Measurements from ENCODE around the gene H2AZ2.
"Not testable (repeated sequence)": the region's sequence is repeated elsewhere in the genome, so short reads cannot be mapped to it uniquely, and the experiment has no call there.

The H2AZ2 gene

GRCh38 chr7:44814919-44815318, 33.0 kb downstream of the H2AZ2 start:
- Histone ChIP-seq H3K27ac (ENCODE audit: low read length) (no peak overlapping the region), H3K9me3 (ENCODE audit: control insufficient read depth, insufficient read depth, low read length) (no peaks in the 10 kb centered on the region), H3K27me3 (ENCODE audit: control insufficient read depth, insufficient read depth, low read length) (no peaks in the 10 kb centered on the region), H3K4me3 (ENCODE audit: low read length) (no peak overlapping the region), H3K4me1 (ENCODE audit: control insufficient read depth, insufficient read depth, low read length) (no peaks in the 10 kb centered on the region), H3K36me3 (ENCODE audit: control insufficient read depth, insufficient read depth, low read length) (no peaks in the 10 kb centered on the region)
- no CpG with 5 or more reads among the region's 2 CpGs for WGBS (ENCODE audit: insufficient coverage, insufficient read length)
- no peak for DNase-seq (ENCODE audit: low read depth, low spot score)

GRCh38 chr7:44811571-44811970, 36.3 kb downstream of the H2AZ2 start:
- Histone ChIP-seq H3K27me3 (ENCODE audit: control insufficient read depth, insufficient read depth, low read length) (no peaks in the 10 kb centered on the region), H3K4me1 (ENCODE audit: control insufficient read depth, insufficient read depth, low read length) (no peaks in the 10 kb centered on the region), H3K4me3 (ENCODE audit: low read length) (no peak overlapping the region), H3K36me3 (ENCODE audit: control insufficient read depth, insufficient read depth, low read length) (no peaks in the 10 kb centered on the region), H3K27ac (ENCODE audit: low read length) (no peak overlapping the region), H3K9me3 (ENCODE audit: control insufficient read depth, insufficient read depth, low read length) (no peaks in the 10 kb centered on the region)
- DNase-seq (ENCODE audit: low read depth, low spot score): no peak
- no CpG with 5 or more reads among the region's 6 CpGs for WGBS (ENCODE audit: insufficient coverage, insufficient read length)

GRCh38 chr7:44811093-44811492, 36.8 kb downstream of the H2AZ2 start:
- no peak overlapping the region for H3K27ac ChIP-seq (ENCODE audit: low read length)
- H3K9me3 ChIP-seq (ENCODE audit: control insufficient read depth, insufficient read depth, low read length): no peaks in the 10 kb centered on the region
- H3K36me3 ChIP-seq (ENCODE audit: control insufficient read depth, insufficient read depth, low read length): no peaks in the 10 kb centered on the region
- DNase-seq (ENCODE audit: low read depth, low spot score): no peak
- no peaks in the 10 kb centered on the region for H3K4me1 ChIP-seq (ENCODE audit: control insufficient read depth, insufficient read depth, low read length)
- no peaks in the 10 kb centered on the region for H3K27me3 ChIP-seq (ENCODE audit: control insufficient read depth, insufficient read depth, low read length)
- no peak overlapping the region for H3K4me3 ChIP-seq (ENCODE audit: low read length)

- Histone ChIP-seq H3K27me3 (ENCODE audit: control insufficient read depth, insufficient read depth, low read length) (no peaks in the 10 kb centered on the region), H3K36me3 (ENCODE audit: control insufficient read depth, insufficient read depth, low read length) (no peaks in the 10 kb centered on the region), H3K4me1 (ENCODE audit: control insufficient read depth, insufficient read depth, low read length) (no peaks in the 10 kb centered on the region), H3K9me3 (ENCODE audit: control insufficient read depth, insufficient read depth, low read length) (no peaks in the 10 kb centered on the region), H3K27ac (ENCODE audit: low read length) (no peak overlapping the region), H3K4me3 (ENCODE audit: low read length) (no peak overlapping the region)
- no peak for DNase-seq (ENCODE audit: low read depth, low spot score)
- WGBS (ENCODE audit: insufficient coverage, insufficient read length): no CpG with 5 or more reads among the region's 4 CpGs
These were observed 38.9 kb downstream of the H2AZ2 start for GRCh38 chr7:44808914-44809393.

- WGBS (ENCODE audit: insufficient coverage, insufficient read length): no CpG with 5 or more reads among the region's 5 CpGs
- DNase-seq (ENCODE audit: low read depth, low spot score): no peak
These were observed 41.9 kb downstream of the H2AZ2 start for GRCh38 chr7:44805950-44806349.

GRCh38 chr7:44803828-44804519, 43.9 kb downstream of the H2AZ2 start:
- H3K4me1 ChIP-seq (ENCODE audit: control insufficient read depth, insufficient read depth, low read length); H3K27ac ChIP-seq (ENCODE audit: low read length); H3K27me3 ChIP-seq (ENCODE audit: control insufficient read depth, insufficient read depth, low read length); H3K9me3 ChIP-seq (ENCODE audit: control insufficient read depth, insufficient read depth, low read length); H3K4me3 ChIP-seq (ENCODE audit: low read length); DNase-seq (ENCODE audit: low read depth, low spot score): not testable (repeated sequence)
- peaks cover 25% of the 10 kb centered on the region; the same call in 1 of the 2 replicates for H3K36me3 ChIP-seq (ENCODE audit: control insufficient read depth, insufficient read depth, low read length)
- no CpG with 5 or more reads among the region's 10 CpGs for WGBS (ENCODE audit: insufficient coverage, insufficient read length)

More at GRCh38 chr7:44805950-44806349, 41.9 kb downstream of the H2AZ2 start:
- Histone ChIP-seq H3K36me3 (ENCODE audit: control insufficient read depth, insufficient read depth, low read length) (peaks cover 14% of the 10 kb centered on the region; the same call in 1 of the 2 replicates), H3K27me3 (ENCODE audit: control insufficient read depth, insufficient read depth, low read length) (no peaks in the 10 kb centered on the region), H3K27ac (ENCODE audit: low read length) (no peak overlapping the region), H3K4me3 (ENCODE audit: low read length) (no peak overlapping the region), H3K9me3 (ENCODE audit: control insufficient read depth, insufficient read depth, low read length) (no peaks in the 10 kb centered on the region), H3K4me1 (ENCODE audit: control insufficient read depth, insufficient read depth, low read length) (no peaks in the 10 kb centered on the region)

GRCh38 chr7:44802418-44803025, 45.4 kb downstream of the H2AZ2 start:
- H3K27me3 ChIP-seq (ENCODE audit: control insufficient read depth, insufficient read depth, low read length): no peaks in the 10 kb centered on the region
- no peak overlapping the region for H3K27ac ChIP-seq (ENCODE audit: low read length)
- H3K4me3 ChIP-seq (ENCODE audit: low read length): no peak overlapping the region
- no peaks in the 10 kb centered on the region for H3K9me3 ChIP-seq (ENCODE audit: control insufficient read depth, insufficient read depth, low read length)
- no peaks in the 10 kb centered on the region for H3K4me1 ChIP-seq (ENCODE audit: control insufficient read depth, insufficient read depth, low read length)
- H3K36me3 ChIP-seq (ENCODE audit: control insufficient read depth, insufficient read depth, low read length): peaks cover 31% of the 10 kb centered on the region; the same call in 1 of the 2 replicates
- WGBS (ENCODE audit: insufficient coverage, insufficient read length): no CpG with 5 or more reads among the region's 5 CpGs
- DNase-seq (ENCODE audit: low read depth, low spot score): no peak

- peaks cover 31% of the 10 kb centered on the region; the same call in 1 of the 2 replicates for H3K36me3 ChIP-seq (ENCODE audit: control insufficient read depth, insufficient read depth, low read length)
- WGBS (ENCODE audit: insufficient coverage, insufficient read length): no CpG with 5 or more reads among the region's 5 CpGs
- DNase-seq (ENCODE audit: low read depth, low spot score): no peak
These were observed 46.0 kb downstream of the H2AZ2 start for GRCh38 chr7:44801890-44802289.

GRCh38 chr7:44799939-44800338, 47.9 kb downstream of the H2AZ2 start:
- Histone ChIP-seq H3K4me3 (ENCODE audit: low read length) (no peak overlapping the region), H3K36me3 (ENCODE audit: control insufficient read depth, insufficient read depth, low read length) (peaks cover 31% of the 10 kb centered on the region; the same call in 1 of the 2 replicates), H3K27me3 (ENCODE audit: control insufficient read depth, insufficient read depth, low read length) (no peaks in the 10 kb centered on the region), H3K9me3 (ENCODE audit: control insufficient read depth, insufficient read depth, low read length) (no peaks in the 10 kb centered on the region), H3K4me1 (ENCODE audit: control insufficient read depth, insufficient read depth, low read length) (no peaks in the 10 kb centered on the region), H3K27ac (ENCODE audit: low read length) (no peak overlapping the region)
- WGBS (ENCODE audit: insufficient coverage, insufficient read length): no CpG with 5 or more reads among the region's 4 CpGs
- no peak for DNase-seq (ENCODE audit: low read depth, low spot score)

More at GRCh38 chr7:44801890-44802289, 46.0 kb downstream of the H2AZ2 start:
- Histone ChIP-seq H3K27me3 (ENCODE audit: control insufficient read depth, insufficient read depth, low read length) (no peaks in the 10 kb centered on the region), H3K4me1 (ENCODE audit: control insufficient read depth, insufficient read depth, low read length) (no peaks in the 10 kb centered on the region), H3K27ac (ENCODE audit: low read length) (no peak overlapping the region), H3K9me3 (ENCODE audit: control insufficient read depth, insufficient read depth, low read length) (no peaks in the 10 kb centered on the region), H3K4me3 (ENCODE audit: low read length) (no peak overlapping the region)

GRCh38 chr7:44798649-44799305, 49.1 kb downstream of the H2AZ2 start:
- no CpG with 5 or more reads among the region's 2 CpGs for WGBS (ENCODE audit: insufficient coverage, insufficient read length)
- no peak overlapping the region for H3K4me3 ChIP-seq (ENCODE audit: low read length)
- no peak for DNase-seq (ENCODE audit: low read depth, low spot score)

More at GRCh38 chr7:44798649-44799305, 49.1 kb downstream of the H2AZ2 start:
- no peaks in the 10 kb centered on the region for H3K27me3 ChIP-seq (ENCODE audit: control insufficient read depth, insufficient read depth, low read length)
- no peaks in the 10 kb centered on the region for H3K9me3 ChIP-seq (ENCODE audit: control insufficient read depth, insufficient read depth, low read length)
- H3K27ac ChIP-seq (ENCODE audit: low read length): no peak overlapping the region
- H3K36me3 ChIP-seq (ENCODE audit: control insufficient read depth, insufficient read depth, low read length): peaks cover 31% of the 10 kb centered on the region; the same call in 1 of the 2 replicates
- no peaks in the 10 kb centered on the region for H3K4me1 ChIP-seq (ENCODE audit: control insufficient read depth, insufficient read depth, low read length)

All from iPS DF 6.9 (cell line).